GM12874 (cell line): ENCODE measurements around the gene ESR1.

Experiments used
- TF ChIP-seq, protein P1 (sequence below): IDR thresholded peaks from 2 replicates; pipeline ENCODE4 v1.5.1; 2011; ENCODE audit warnings: low read depth, mild to moderate bottlenecking, control low read depth, low read length, moderate library complexity; ENCODE audit not compliant: insufficient read depth

Gene ESR1

DNA sequence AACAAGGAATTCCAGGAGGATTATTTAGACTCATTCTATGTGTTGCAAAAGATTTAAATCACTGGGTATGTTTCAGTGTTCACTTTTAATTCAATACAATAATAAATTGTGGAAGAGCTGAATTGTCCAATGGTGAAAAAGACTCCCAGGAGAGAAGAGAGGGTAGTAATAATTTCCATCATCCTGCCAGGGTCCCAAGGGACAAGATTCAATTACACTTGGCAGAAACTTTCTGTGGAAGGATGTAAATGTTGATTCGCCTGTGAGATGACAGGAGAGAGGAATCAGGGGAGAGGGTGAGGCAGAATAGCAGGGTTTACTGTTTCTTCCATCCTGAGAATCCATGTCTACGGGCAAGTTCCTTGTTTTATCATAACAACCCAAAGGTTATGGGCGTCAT, 342.7 kb downstream of the ESR1 start:
- TF ChIP-seq, protein P1, sequence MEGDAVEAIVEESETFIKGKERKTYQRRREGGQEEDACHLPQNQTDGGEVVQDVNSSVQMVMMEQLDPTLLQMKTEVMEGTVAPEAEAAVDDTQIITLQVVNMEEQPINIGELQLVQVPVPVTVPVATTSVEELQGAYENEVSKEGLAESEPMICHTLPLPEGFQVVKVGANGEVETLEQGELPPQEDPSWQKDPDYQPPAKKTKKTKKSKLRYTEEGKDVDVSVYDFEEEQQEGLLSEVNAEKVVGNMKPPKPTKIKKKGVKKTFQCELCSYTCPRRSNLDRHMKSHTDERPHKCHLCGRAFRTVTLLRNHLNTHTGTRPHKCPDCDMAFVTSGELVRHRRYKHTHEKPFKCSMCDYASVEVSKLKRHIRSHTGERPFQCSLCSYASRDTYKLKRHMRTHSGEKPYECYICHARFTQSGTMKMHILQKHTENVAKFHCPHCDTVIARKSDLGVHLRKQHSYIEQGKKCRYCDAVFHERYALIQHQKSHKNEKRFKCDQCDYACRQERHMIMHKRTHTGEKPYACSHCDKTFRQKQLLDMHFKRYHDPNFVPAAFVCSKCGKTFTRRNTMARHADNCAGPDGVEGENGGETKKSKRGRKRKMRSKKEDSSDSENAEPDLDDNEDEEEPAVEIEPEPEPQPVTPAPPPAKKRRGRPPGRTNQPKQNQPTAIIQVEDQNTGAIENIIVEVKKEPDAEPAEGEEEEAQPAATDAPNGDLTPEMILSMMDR: no peak

DNA sequence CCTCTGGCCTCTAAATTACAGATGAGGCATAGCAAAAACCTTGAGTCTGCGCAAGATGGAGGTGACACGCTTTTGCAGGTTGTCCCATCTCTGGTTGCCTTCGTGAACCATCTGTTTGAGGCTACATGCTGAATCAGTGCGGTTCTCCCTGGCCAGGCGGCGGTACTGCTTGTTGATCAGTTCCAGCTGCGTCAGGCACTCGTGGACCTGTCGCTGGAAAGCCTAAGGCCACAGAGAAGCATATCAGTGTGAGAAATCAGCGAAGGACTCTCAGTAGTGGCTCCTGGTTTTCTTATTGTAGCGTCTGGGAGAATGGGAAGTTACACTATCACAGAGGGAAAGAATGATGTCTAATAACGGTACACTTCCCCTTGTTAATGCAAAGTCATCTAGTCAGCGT, 344.4 kb downstream of the ESR1 start:
- TF ChIP-seq, protein P1: no peak

DNA sequence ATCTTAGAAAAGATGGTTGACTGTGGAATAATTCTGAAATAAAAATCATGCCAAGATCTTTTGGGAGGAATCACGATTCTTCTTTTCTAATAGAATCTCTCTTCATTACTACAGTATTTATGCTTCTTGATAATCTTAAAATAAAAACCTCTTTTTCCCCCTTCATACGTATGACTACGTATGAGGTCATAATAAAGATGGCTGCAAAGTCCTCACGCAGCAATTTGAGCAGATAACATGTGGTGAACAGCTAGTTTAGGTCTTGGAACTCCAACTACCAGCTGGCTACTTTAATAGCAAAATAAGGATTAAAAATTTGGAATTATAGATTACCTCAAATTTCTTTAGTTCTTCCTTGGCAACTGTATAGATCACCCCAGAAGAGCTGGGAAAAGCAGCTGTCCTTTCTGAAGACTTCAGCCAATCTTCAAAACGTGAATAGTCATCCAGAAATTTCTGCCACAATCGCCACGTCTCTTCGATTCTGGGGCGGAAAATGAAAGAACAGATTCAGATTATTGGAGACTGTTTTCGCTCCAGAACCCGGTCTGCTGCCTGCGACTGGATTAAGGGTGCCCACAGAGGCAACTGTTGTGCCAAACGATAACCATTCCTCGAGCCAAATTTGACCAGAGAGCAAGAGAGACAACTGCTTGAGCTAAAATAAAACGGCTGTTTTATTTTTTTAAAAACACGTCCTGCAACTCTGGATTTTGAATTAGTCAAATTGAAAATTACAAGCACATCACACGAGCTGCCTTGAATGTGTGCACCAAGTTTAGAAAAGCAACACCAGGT, 347.3 kb downstream of the ESR1 start:
- TF ChIP-seq, protein P1: no peak

DNA sequence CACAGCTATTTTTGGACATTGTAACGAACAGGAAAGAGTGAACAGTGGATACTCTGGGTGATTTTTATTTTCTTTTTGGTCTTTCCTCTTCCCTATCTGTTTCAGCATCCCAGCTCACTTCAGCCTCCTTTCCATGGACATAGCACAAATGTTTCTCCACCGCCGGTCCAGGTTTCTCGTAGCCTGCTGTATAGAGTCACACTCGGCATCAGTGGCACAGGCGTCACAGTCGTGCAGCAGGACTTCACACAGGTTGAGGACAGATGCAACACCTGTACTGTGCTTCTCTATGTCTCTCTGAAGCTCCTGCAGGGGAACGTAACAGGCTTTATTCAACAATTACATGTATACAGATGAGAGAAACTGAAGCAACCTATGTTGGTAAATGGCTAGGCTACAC, 348.3 kb downstream of the ESR1 start:
- TF ChIP-seq, protein P1: no peak

DNA sequence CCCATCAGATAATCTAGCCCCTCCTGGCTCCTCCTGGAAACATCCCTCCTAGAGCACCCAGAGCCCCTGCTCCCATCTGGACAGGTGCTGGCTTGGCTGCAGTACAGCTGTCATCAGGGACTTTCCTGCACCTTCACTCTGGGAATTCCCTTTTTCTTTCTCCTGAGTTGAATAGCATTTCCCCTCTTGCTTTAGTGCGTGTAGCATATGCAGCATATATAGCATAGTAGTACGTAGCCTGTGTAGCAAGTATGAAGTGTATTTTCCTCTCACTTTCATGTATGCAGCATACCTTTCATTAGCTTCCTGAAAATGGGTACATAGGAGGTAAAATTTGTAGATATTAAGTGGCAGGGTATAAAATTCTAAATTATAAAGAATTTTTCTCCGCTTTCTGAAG, 352.9 kb downstream of the ESR1 start:
- TF ChIP-seq, protein P1: no peak

- TF ChIP-seq, protein P1: no peak
Observed at GRCh38 chr6:152161501-152161900, 354.0 kb downstream of the ESR1 start.

DNA sequence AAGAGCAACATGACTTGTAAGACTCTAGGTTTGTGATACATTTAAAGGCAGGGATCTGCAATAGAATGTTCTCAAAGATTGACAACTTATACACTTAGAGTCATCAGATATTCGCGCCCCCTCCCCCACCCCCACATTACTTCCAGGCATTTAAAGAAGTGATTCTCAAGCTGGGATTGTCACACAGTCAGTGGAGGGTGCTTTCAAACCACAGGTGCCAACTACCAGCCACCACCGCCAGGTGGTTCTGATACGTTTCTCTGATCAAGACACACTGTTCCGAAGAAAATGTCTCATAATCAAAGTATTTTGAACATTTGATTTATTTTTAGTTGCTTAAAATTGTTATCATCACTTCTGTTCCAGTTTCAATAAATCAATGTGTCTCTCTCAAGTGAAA, 357.5 kb downstream of the ESR1 start:
- TF ChIP-seq, protein P1: no peak
